NB4 (cell line): Measurements from ENCODE around the gene ARHGAP4.

ENCODE experiments used
- MYC ChIP-seq: IDR thresholded peaks from 2 replicates; pipeline ENCODE4 v1.6.1; 2011; ENCODE audit warnings: low read depth, low read length
- POLR2A ChIP-seq: IDR thresholded peaks from 2 replicates; pipeline ENCODE4 v1.6.1; 2011; ENCODE audit warnings: mild to moderate bottlenecking; ENCODE audit not compliant: insufficient read length; ENCODE audit errors: extremely low read depth
- TF ChIP-seq, protein P1 (sequence below): IDR thresholded peaks from one replicate; pipeline ENCODE4 v1.5.1; 2012; ENCODE audit warnings: low read depth, low read length
- TF ChIP-seq, protein P2 (sequence below): IDR thresholded peaks from 2 replicates; pipeline ENCODE4 v1.6.1; 2011; ENCODE audit warnings: low read depth, low read length

DNA sequence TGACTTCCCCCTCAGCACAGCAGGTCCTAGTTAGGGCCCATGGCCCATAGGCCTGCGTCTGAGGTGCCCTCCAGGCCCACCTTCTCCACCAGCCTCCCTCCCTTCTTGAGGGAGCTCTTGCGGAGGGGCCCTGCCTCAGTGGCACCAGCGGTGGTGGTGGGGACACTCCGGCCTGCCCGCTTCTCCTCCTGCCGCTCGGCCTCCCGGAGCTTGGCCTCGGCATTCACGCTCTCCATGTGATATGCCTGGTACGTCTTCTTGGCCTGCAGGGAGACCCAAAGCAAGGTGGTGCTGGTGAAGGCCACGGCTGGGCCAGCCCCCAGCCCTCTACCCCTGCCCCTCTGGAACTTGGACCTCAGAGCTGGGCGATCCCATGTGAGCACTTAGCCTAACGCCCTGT lies 5.5 kb downstream of the ARHGAP4 start:
- TF ChIP-seq, protein P1, sequence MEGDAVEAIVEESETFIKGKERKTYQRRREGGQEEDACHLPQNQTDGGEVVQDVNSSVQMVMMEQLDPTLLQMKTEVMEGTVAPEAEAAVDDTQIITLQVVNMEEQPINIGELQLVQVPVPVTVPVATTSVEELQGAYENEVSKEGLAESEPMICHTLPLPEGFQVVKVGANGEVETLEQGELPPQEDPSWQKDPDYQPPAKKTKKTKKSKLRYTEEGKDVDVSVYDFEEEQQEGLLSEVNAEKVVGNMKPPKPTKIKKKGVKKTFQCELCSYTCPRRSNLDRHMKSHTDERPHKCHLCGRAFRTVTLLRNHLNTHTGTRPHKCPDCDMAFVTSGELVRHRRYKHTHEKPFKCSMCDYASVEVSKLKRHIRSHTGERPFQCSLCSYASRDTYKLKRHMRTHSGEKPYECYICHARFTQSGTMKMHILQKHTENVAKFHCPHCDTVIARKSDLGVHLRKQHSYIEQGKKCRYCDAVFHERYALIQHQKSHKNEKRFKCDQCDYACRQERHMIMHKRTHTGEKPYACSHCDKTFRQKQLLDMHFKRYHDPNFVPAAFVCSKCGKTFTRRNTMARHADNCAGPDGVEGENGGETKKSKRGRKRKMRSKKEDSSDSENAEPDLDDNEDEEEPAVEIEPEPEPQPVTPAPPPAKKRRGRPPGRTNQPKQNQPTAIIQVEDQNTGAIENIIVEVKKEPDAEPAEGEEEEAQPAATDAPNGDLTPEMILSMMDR = no peak
- no peak for TF ChIP-seq POLR2A
- TF ChIP-seq, protein P2, sequence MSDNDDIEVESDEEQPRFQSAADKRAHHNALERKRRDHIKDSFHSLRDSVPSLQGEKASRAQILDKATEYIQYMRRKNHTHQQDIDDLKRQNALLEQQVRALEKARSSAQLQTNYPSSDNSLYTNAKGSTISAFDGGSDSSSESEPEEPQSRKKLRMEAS = no peak
- TF ChIP-seq MYC = no peak
